SU-DHL-6 (cell line): ENCODE measurements around the gene PEX16.

Experiments
- H2AFZ ChIP-seq: fragments of 200-600 bp; sonication (generic); 2 replicates; pipeline ENCODE4 v1.6.1; 2014; ENCODE audit warnings: low read depth, mild to moderate bottlenecking, moderate library complexity, mixed read lengths, antibody characterized with exemption, low read length; ENCODE audit not compliant: severe bottlenecking
- H3F3A ChIP-seq: fragments of 200-600 bp; shearing (Covaris generic); 2 replicates; pipeline ENCODE4 v1.6.0; 2016; ENCODE audit warnings: antibody characterized with exemption, mild to moderate bottlenecking; ENCODE audit not compliant: insufficient read depth
- H3K27ac ChIP-seq: fragments of 200-600 bp; sonication (generic); 2 replicates; pipeline ENCODE4 v1.5.1; 2016; ENCODE audit warnings: low read depth, mild to moderate bottlenecking, low read length, moderate library complexity, mixed read lengths
- H3K27me3 ChIP-seq: fragments of 200-600 bp; sonication (generic), shearing (Covaris generic); 2 replicates; pipeline ENCODE4 v1.6.0; 2014; ENCODE audit warnings: mild to moderate bottlenecking, low read length
- H3K36me3 ChIP-seq: fragments of 200-600 bp; sonication (generic); 2 replicates; pipeline ENCODE4 v1.6.1; 2014; ENCODE audit warnings: mild to moderate bottlenecking, low read length, mixed read lengths
- H3K4me2 ChIP-seq: fragments of 300-600, 200-600 bp; shearing (Covaris generic), sonication (generic); 2 replicates; pipeline ENCODE4 v1.6.0; 2014; ENCODE audit warnings: low read length, low read depth, mild to moderate bottlenecking; ENCODE audit not compliant: poor library complexity, severe bottlenecking
- H3K4me3 ChIP-seq: fragments of 200-600 bp; sonication (generic); 2 replicates; pipeline ENCODE4 v1.5.1; 2014; ENCODE audit warnings: antibody characterized with exemption, low read length, mild to moderate bottlenecking, mixed read lengths; ENCODE audit not compliant: insufficient read depth, poor library complexity, severe bottlenecking
- H3K79me2 ChIP-seq: fragments of 200-600 bp; sonication (generic); 2 replicates; pipeline ENCODE4 v1.6.1; 2014; ENCODE audit warnings: mild to moderate bottlenecking, low read length, moderate library complexity; ENCODE audit not compliant: insufficient read depth
- H3K9ac ChIP-seq: fragments of 200-600 bp; sonication (generic); 2 replicates; pipeline ENCODE4 v1.7.0; 2014; ENCODE audit warnings: mild to moderate bottlenecking, low read length
- H3K9me2 ChIP-seq: fragments of 200-600 bp; sonication (generic); replicated peaks from 2 replicates; pipeline ENCODE4 v1.6.1; 2014; ENCODE audit warnings: low read length; ENCODE audit not compliant: insufficient read depth
- H3K9me3 ChIP-seq: fragments of 200-600 bp; sonication (generic); 2 replicates; pipeline ENCODE4 v1.6.1; 2014; ENCODE audit warnings: low read length, mixed read lengths; ENCODE audit not compliant: insufficient read depth
- H4K20me1 ChIP-seq: fragments of 200-600 bp; sonication (generic); 2 replicates; pipeline ENCODE4 v1.6.1; 2014; ENCODE audit warnings: low read depth, mild to moderate bottlenecking, antibody characterized with exemption, low read length, moderate library complexity, mixed read lengths
- CTCF ChIP-seq: fragments of 200-600 bp; sonication (generic); IDR thresholded peaks from one replicate; pipeline ENCODE4 v1.5.1; 2017; ENCODE audit warnings: antibody characterized with exemption, mild to moderate bottlenecking, low read length, moderate library complexity; ENCODE audit not compliant: insufficient read depth, poor library complexity, severe bottlenecking
- EZH2phosphoT487 ChIP-seq: fragments of 200-600 bp; sonication (generic), shearing (Covaris generic); conservative IDR thresholded peaks from 2 replicates; pipeline ENCODE4 v1.6.1; 2018; ENCODE audit warnings: mild to moderate bottlenecking, antibody characterized with exemption, low read length, moderate library complexity, mixed read lengths

Gene PEX16

DNA sequence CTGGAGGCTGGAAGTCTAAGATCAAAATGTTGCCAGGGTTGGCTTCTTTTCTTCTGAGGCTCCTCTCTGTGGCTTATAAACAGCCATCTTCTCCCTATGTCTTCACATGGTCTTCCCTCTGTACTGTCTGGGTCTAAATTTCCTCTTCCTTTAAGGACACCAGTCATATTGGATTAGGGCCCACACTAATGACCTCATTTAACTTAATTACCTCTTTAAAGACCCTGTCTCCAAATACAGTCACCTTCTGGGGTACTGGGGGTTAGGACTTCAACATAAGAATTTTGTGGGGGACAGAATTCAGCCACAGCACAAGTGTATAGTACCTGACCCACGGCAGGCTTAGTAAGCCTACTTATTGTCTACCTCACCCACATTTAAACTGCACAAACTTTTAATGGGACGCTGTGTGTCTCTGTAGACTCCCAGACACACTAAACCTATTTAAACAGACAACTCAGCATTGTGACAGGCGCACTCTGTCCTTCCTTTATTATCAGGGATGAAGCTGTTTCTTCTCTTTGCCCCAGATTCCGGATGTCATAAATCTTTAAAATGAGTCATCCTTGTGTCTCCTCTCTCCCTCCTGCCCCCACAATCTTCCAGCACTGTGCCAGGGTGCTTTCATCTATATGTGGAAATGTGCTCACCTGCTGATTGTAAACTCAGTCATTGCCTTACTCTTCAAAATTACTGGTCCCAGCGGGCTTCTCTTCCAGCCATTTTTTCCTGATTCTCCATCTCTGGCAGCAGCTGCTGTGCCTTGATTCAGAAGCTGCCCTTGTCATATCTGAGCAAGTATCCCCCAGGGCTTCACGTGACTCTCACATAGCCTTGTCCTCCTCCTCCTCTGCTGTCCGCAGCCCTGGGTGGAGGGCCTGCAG lies 37.6 kb downstream of the PEX16 start:
- no peak overlapping the region for H3K4me3 ChIP-seq
- no peaks in the 10 kb centered on the region for H4K20me1 ChIP-seq
- no peaks in the 10 kb centered on the region for H3K27me3 ChIP-seq
- no peaks in the 10 kb centered on the region for H3K79me2 ChIP-seq
- no peaks in the 10 kb centered on the region for H3K36me3 ChIP-seq
- H3K9ac ChIP-seq, result no peak overlapping the region
- TF ChIP-seq EZH2phosphoT487, result no peak
- no peak for TF ChIP-seq CTCF
- H2AFZ ChIP-seq, result no peak overlapping the region
- H3K9me2 ChIP-seq, result no peaks in the 10 kb centered on the region
- no peak overlapping the region for H3K27ac ChIP-seq
- H3K4me2 ChIP-seq, result no peak overlapping the region
- no peaks in the 10 kb centered on the region for H3K9me3 ChIP-seq
- no peaks in the 10 kb centered on the region for H3F3A ChIP-seq

DNA sequence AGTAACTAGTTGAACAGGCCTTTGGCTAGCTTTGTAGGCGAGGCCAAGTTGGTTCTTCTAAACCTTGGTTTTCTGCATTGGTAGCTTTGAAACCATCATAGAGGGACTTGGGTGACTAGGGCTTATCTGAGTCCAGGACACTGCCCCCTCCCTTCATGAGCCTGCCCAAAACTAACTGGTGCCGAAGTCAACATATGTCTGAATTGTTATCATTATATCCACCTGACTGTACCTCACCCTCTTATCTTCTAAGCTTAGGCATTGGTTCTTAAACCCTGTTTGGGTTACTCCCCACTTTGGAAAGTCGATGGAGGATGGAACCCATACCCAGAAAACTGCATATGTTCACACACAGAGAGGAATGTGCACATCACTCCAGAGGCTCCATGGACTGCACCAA lies 39.8 kb downstream of the PEX16 start:
- H3K9me2 ChIP-seq, result no peaks in the 10 kb centered on the region
- no peaks in the 10 kb centered on the region for H3K79me2 ChIP-seq
- no peaks in the 10 kb centered on the region for H4K20me1 ChIP-seq
- H3K27ac ChIP-seq, result no peak overlapping the region
- no peaks in the 10 kb centered on the region for H3K27me3 ChIP-seq
- no peaks in the 10 kb centered on the region for H3F3A ChIP-seq
- no peaks in the 10 kb centered on the region for H3K36me3 ChIP-seq
- H3K4me3 ChIP-seq, result no peak overlapping the region
- TF ChIP-seq EZH2phosphoT487 (no peak), CTCF (no peak)
- H2AFZ ChIP-seq, result no peak overlapping the region
- no peaks in the 10 kb centered on the region for H3K9me3 ChIP-seq
- H3K4me2 ChIP-seq, result no peak overlapping the region
- no peak overlapping the region for H3K9ac ChIP-seq

- no peaks in the 10 kb centered on the region for H3K79me2 ChIP-seq
- no peak overlapping the region for H3K4me2 ChIP-seq
- no peak overlapping the region for H3K9ac ChIP-seq
- no peaks in the 10 kb centered on the region for H3K9me2 ChIP-seq
- TF ChIP-seq CTCF (no peak), EZH2phosphoT487 (no peak)
- H3K9me3 ChIP-seq, result no peaks in the 10 kb centered on the region
- no peaks in the 10 kb centered on the region for H3K36me3 ChIP-seq
- H4K20me1 ChIP-seq, result no peaks in the 10 kb centered on the region
- H2AFZ ChIP-seq, result no peak overlapping the region
- no peak overlapping the region for H3K4me3 ChIP-seq
- H3F3A ChIP-seq, result no peaks in the 10 kb centered on the region
- no peak overlapping the region for H3K27ac ChIP-seq
- H3K27me3 ChIP-seq, result no peaks in the 10 kb centered on the region
Measured at GRCh38 chr11:45877221-45877620, 40.5 kb downstream of the PEX16 start.
